ENCODE measurements around the gene BEAN1. TPM values are rescaled to one million over a fixed set of nuclear protein-coding genes. Genes with fewer than 3 reads are reported as not detected.

Gene BEAN1
- polyA plus RNA-seq, 3 donors = 0.12 to 0.81 TPM; not detected in 1

DNA sequence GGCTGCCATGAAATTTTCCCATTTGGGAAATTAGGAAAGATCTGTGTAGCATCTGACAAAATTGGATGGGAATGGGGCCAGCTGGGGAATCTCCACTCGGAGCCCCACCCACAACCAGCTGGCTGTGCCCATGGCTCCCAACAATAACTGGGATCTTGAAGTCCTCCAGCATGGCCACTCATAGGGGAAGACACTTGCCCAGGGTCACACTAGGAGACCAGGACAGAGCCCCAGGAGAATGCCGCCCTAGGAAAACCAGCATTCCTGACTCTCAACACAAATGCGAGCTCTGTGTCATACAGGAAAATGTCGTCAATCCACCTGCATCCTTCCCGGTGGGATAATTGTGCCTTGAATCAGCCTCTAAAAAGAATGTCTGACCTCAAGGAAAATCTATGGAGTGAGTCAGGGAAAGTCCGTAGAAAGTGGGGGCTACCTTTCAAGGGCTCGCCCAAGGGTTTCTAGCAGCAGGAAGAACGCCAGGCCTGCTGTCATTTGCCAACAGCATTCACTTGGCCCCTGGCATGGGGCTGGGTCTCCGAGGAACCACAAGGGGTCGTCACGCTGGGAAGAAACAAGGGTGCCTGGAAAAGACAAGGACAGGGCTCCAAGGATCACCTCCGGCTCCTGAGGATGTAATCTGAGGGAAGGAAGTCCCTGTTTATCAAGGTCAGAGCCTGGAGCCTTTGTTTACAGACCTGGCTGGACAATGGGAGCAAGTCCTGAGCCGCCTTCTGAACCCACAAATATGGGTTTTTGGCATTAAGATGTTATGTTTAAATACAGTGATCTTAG is 44.7 kb upstream of the BEAN1 start:
- Histone ChIP-seq H3K9ac (ENCODE audit: insufficient read depth, low read length, poor library complexity, severe bottlenecking) (no peak overlapping the region), H3K79me2 (ENCODE audit: insufficient read depth, low read length) (no peaks in the 10 kb centered on the region), H3K9me3 (replicated peaks in 1 of 2; ENCODE audit: control insufficient read depth in 1 of 2, insufficient read depth in 1 of 2, low read length in 2 of 2) (no peaks in the 10 kb centered on the region), H3K27ac (ENCODE audit: low read depth in 1 of 2, low read length in 2 of 2) (no peak overlapping the region), H3K27me3 (ENCODE audit: control insufficient read depth in 2 of 2, insufficient read depth in 2 of 2, low read length in 2 of 2) (no peaks in the 10 kb centered on the region), H3K4me1 (ENCODE audit: control insufficient read depth in 1 of 2, insufficient read depth in 2 of 2, low read length in 2 of 2) (peaks cover under 1 to 3% of the 10 kb centered on the region in 2 donors), H2AFZ (ENCODE audit: insufficient read depth, low read depth, low read length, poor library complexity, severe bottlenecking) (no peak overlapping the region), H3K4me2 (replicated peaks; ENCODE audit: extremely low read depth, low read length, poor library complexity, severe bottlenecking) (no peak overlapping the region), H3K36me3 (replicated peaks in 1 of 2; ENCODE audit: control insufficient read depth in 1 of 2, insufficient read depth in 2 of 2, low read length in 2 of 2) (no peaks in the 10 kb centered on the region), H4K20me1 (ENCODE audit: insufficient read depth, low read length) (no peaks in the 10 kb centered on the region), H3K4me3 (replicated peaks in 1 of 3; ENCODE audit: low read depth in 2 of 3, low read length in 3 of 3) (no peak overlapping the region)
- 93% methylated on average over 11 of the region's 13 CpGs for WGBS (ENCODE audit: insufficient coverage)
- Mint-ChIP-seq H3K27me3 (ENCODE audit: low read depth in 3 of 3) (peaks cover 0 to 12% (median 4%) of the 10 kb centered on the region in 3 donors), H3K9me3 (peaks cover 0 to 6% (median 1%) of the 10 kb centered on the region in 7 donors), H3K4me1 (peaks cover 9% of the 10 kb centered on the region), H3K4me3 (no peak overlapping the region), H3K36me3 (no peaks in the 10 kb centered on the region), H3K27ac (no peak overlapping the region)
- no peak for DNase-seq
- TF ChIP-seq, protein P1, sequence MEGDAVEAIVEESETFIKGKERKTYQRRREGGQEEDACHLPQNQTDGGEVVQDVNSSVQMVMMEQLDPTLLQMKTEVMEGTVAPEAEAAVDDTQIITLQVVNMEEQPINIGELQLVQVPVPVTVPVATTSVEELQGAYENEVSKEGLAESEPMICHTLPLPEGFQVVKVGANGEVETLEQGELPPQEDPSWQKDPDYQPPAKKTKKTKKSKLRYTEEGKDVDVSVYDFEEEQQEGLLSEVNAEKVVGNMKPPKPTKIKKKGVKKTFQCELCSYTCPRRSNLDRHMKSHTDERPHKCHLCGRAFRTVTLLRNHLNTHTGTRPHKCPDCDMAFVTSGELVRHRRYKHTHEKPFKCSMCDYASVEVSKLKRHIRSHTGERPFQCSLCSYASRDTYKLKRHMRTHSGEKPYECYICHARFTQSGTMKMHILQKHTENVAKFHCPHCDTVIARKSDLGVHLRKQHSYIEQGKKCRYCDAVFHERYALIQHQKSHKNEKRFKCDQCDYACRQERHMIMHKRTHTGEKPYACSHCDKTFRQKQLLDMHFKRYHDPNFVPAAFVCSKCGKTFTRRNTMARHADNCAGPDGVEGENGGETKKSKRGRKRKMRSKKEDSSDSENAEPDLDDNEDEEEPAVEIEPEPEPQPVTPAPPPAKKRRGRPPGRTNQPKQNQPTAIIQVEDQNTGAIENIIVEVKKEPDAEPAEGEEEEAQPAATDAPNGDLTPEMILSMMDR (IDR thresholded peaks at IDR 0.05) = no peak
- intact Hi-C loops (cut with micrococcal nuclease) = no loop called here

- WGBS (ENCODE audit: insufficient coverage) = no CpG with 5 or more reads among the region's 3 CpGs
- intact Hi-C loops (cut with micrococcal nuclease) = no loop called here
- no peak overlapping the region for H3K27ac ChIP-seq (ENCODE audit: low read depth in 1 of 2, low read length in 2 of 2)
Observed at GRCh38 chr16:66382966-66383299, 44.2 kb upstream of the BEAN1 start.

More at GRCh38 chr16:66382966-66383299, 44.2 kb upstream of the BEAN1 start:
- Mint-ChIP-seq H3K36me3 (no peaks in the 10 kb centered on the region), H3K4me3 (no peak overlapping the region), H3K27ac (no peak overlapping the region), H3K4me1 (peaks cover 3% of the 10 kb centered on the region), H3K9me3 (peaks cover 0 to 6% (median 1%) of the 10 kb centered on the region in 7 donors), H3K27me3 (ENCODE audit: low read depth in 3 of 3) (peaks cover 0 to 12% (median 5%) of the 10 kb centered on the region in 3 donors)
- Histone ChIP-seq H3K36me3 (replicated peaks in 1 of 2; ENCODE audit: control insufficient read depth in 1 of 2, insufficient read depth in 2 of 2, low read length in 2 of 2) (no peaks in the 10 kb centered on the region), H4K20me1 (ENCODE audit: insufficient read depth, low read length) (no peaks in the 10 kb centered on the region), H2AFZ (ENCODE audit: insufficient read depth, low read depth, low read length, poor library complexity, severe bottlenecking) (no peak overlapping the region), H3K9me3 (replicated peaks in 1 of 2; ENCODE audit: control insufficient read depth in 1 of 2, insufficient read depth in 1 of 2, low read length in 2 of 2) (no peaks in the 10 kb centered on the region), H3K9ac (ENCODE audit: insufficient read depth, low read length, poor library complexity, severe bottlenecking) (no peak overlapping the region), H3K27me3 (ENCODE audit: control insufficient read depth in 2 of 2, insufficient read depth in 2 of 2, low read length in 2 of 2) (no peaks in the 10 kb centered on the region), H3K79me2 (ENCODE audit: insufficient read depth, low read length) (no peaks in the 10 kb centered on the region), H3K4me2 (replicated peaks; ENCODE audit: extremely low read depth, low read length, poor library complexity, severe bottlenecking) (no peak overlapping the region), H3K4me1 (ENCODE audit: control insufficient read depth in 1 of 2, insufficient read depth in 2 of 2, low read length in 2 of 2) (no peaks in the 10 kb centered on the region), H3K4me3 (replicated peaks in 1 of 3; ENCODE audit: low read depth in 2 of 3, low read length in 3 of 3) (no peak overlapping the region)
- DNase-seq = no peak
- TF ChIP-seq, protein P1 (IDR thresholded peaks at IDR 0.05) = no peak
